ENCODE results near the gene PPOX.

DNA sequence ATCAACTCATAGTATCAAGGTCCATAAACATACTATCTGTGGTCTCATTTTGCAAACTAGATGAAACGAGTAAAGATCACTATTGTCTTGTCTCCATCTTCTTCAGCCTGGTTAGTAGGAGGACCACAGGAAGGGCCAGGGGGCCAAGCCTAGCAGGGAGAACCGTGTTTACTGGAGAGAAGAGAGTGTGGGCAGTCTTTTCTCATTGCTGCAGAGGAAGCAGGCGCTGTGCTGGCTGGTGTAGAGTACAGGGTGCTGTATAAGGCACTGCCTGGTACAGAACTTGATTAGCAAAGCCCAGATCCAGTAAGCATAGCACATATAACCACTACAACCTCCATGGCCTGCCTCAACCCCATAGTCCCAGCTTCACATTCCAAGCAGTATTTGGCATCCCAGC is 21.1 kb downstream of the PPOX start:
- TF ChIP-seq, protein P1, sequence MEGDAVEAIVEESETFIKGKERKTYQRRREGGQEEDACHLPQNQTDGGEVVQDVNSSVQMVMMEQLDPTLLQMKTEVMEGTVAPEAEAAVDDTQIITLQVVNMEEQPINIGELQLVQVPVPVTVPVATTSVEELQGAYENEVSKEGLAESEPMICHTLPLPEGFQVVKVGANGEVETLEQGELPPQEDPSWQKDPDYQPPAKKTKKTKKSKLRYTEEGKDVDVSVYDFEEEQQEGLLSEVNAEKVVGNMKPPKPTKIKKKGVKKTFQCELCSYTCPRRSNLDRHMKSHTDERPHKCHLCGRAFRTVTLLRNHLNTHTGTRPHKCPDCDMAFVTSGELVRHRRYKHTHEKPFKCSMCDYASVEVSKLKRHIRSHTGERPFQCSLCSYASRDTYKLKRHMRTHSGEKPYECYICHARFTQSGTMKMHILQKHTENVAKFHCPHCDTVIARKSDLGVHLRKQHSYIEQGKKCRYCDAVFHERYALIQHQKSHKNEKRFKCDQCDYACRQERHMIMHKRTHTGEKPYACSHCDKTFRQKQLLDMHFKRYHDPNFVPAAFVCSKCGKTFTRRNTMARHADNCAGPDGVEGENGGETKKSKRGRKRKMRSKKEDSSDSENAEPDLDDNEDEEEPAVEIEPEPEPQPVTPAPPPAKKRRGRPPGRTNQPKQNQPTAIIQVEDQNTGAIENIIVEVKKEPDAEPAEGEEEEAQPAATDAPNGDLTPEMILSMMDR (conservative IDR thresholded peaks at IDR 0.05 in 1 of 2, IDR thresholded peaks at IDR 0.05 in 1 of 2; ENCODE audit: extremely low read depth in 1 of 2, insufficient read depth in 1 of 2, low read depth in 1 of 2, low read length in 2 of 2), result no peak
- TF ChIP-seq EZH2 (IDR thresholded peaks at IDR 0.05; ENCODE audit: borderline replicate concordance, low read length), result no peak

Data from mammary epithelial cell (primary cell).